Gastrocnemius medialis (tissue), 4 donors: ENCODE results near the gene NUP50. TPM values are rescaled to one million over a fixed set of nuclear protein-coding genes. Genes with fewer than 3 reads are reported as not detected.

Experiments
- ATAC-seq, 2 donors: fragments of 150-250 bp; one replicate each; pipeline ENCODE4 v1.9.1; 2016
- DNase-seq, 2 donors: peaks; one replicate each; pipeline ENCODE4 v3.0.0-alpha.2; 2019
- H3K27ac ChIP-seq, 4 donors: fragments of 200-600 bp; sonication (generic); 1 replicate in 1 of 4; 2 replicates in 3 of 4; pipeline ENCODE4 v1.5.1; 2016 to 2018; ENCODE audit warnings: mild to moderate bottlenecking in 2 of 4, moderate library complexity in 1 of 4
- H3K27me3 ChIP-seq, 3 donors: fragments of 200-600 bp; sonication (generic) in 2 of 3; 1 replicate in 1 of 3; 2 replicates in 2 of 3; pipeline versions ENCODE4 v1.5.1 to v1.6.0; 2016 to 2019; ENCODE audit warnings: mild to moderate bottlenecking in 1 of 3, moderate library complexity in 1 of 3
- H3K36me3 ChIP-seq, 2 donors: fragments of 200-600 bp; sonication (generic) in 1 of 2; one replicate each; pipeline ENCODE4 v1.5.1; 2017 to 2018
- H3K4me1 ChIP-seq, 2 donors: fragments of 200-600 bp; sonication (generic) in 1 of 2; one replicate each; pipeline ENCODE4 v1.5.1; 2016 to 2017; ENCODE audit warnings: mild to moderate bottlenecking in 2 of 2
- H3K4me3 ChIP-seq, 4 donors: fragments of 200-600 bp; sonication (generic) in 3 of 4; 1 replicate in 1 of 4; 2 replicates in 3 of 4; pipeline ENCODE4 v1.5.1; 2016 to 2019; ENCODE audit warnings: mild to moderate bottlenecking in 2 of 4
- H3K9me3 ChIP-seq, 3 donors: fragments of 200-600 bp; sonication (generic) in 2 of 3; 1 replicate in 1 of 3; 2 replicates in 2 of 3; pipeline ENCODE4 v1.5.1; 2016 to 2019
- POLR2A ChIP-seq, 2 donors: fragments of 450-650 bp; IDR thresholded peaks; one replicate each; pipeline ENCODE4 v1.6.1; 2017; ENCODE audit warnings: antibody characterized with exemption in 2 of 2, mild to moderate bottlenecking in 2 of 2, moderate library complexity in 2 of 2
- in situ Hi-C, 4 donors: fragments of 200-750 bp; cut with MboI; loops; one replicate each; pipeline versions ENCODE4 v1.15.0 to v1.8.0; 2017; ENCODE audit warnings: low sequenced_read_pairs in 4 of 4
- intact Hi-C: fragments of 100-400 bp; cut with DNase I; formaldehyde crosslinking; loops from one replicate; pipeline ENCODE4 v1.15.1; 2023; ENCODE audit warnings: low total_unique reads
- total RNA-seq, 4 donors: library from RNA; depleted of rRNA; stranded (reverse); fragments of >200 nt; gene quantifications; one replicate each; pipeline versions ENCODE4 v1.1.0 to v1.2.3, GENCODE V29; 2016
- TF ChIP-seq, protein P1 (sequence below), 5 experiments: fragments of 450-650 bp in 3 of 5; fragments of 200-600 bp in 2 of 5; sonication (generic) in 2 of 5; IDR thresholded peaks in 4 of 5; conservative IDR thresholded peaks in 1 of 5; 1 replicate in 4 of 5; 2 replicates in 1 of 5; pipeline ENCODE4 v1.5.1; 2016 to 2019; ENCODE audit warnings: antibody characterized with exemption in 5 of 5, mild to moderate bottlenecking in 3 of 5, moderate library complexity in 3 of 5

NUP50 gene
- total RNA-seq, 4 donors from 2014 or later = 18.0 to 30.6 (median 26.3) TPM

DNA sequence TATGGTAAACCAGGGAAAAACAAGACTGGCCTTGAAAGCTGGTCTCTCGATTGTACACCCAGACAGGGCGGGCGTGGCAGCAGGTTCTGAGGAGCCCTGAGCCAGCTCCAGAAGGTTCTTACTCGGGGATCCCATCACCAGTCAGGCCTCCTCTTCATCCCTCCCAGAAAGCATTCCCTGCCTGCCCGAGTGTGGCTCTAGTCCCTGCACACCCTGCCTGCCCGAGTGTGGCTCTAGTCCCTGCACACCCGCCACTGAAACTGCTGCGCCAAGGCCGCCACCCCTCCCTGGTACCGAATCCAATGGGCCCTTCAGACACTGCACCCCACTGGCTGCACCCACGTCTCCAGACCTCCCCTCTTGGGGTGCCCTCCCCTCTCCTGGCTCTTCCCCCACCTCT lies 46.9 kb downstream of the NUP50 start:
- in situ Hi-C loops (no loop called here), intact Hi-C loops (no loop called here)
- TF ChIP-seq POLR2A (IDR thresholded peaks at IDR 0.05) = no peak
- TF ChIP-seq, protein P1, sequence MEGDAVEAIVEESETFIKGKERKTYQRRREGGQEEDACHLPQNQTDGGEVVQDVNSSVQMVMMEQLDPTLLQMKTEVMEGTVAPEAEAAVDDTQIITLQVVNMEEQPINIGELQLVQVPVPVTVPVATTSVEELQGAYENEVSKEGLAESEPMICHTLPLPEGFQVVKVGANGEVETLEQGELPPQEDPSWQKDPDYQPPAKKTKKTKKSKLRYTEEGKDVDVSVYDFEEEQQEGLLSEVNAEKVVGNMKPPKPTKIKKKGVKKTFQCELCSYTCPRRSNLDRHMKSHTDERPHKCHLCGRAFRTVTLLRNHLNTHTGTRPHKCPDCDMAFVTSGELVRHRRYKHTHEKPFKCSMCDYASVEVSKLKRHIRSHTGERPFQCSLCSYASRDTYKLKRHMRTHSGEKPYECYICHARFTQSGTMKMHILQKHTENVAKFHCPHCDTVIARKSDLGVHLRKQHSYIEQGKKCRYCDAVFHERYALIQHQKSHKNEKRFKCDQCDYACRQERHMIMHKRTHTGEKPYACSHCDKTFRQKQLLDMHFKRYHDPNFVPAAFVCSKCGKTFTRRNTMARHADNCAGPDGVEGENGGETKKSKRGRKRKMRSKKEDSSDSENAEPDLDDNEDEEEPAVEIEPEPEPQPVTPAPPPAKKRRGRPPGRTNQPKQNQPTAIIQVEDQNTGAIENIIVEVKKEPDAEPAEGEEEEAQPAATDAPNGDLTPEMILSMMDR (IDR thresholded peaks at IDR 0.05 in 4 of 5, conservative IDR thresholded peaks at IDR 0.05 in 1 of 5) = no peak
- Histone ChIP-seq H3K9me3 (no peaks in the 10 kb centered on the region), H3K27me3 (no peaks in the 10 kb centered on the region), H3K36me3 (peaks cover 0 to 6% of the 10 kb centered on the region in 2 donors), H3K4me3 (no peak overlapping the region), H3K27ac (no peak overlapping the region), H3K4me1 (peaks cover 13 to 17% of the 10 kb centered on the region in 2 donors)
- DNase-seq (no peak), ATAC-seq (no peak)

GRCh38 chr22:45210991-45211390 lies 47.3 kb downstream of the NUP50 start:
- no peak for TF ChIP-seq POLR2A (IDR thresholded peaks at IDR 0.05)
- TF ChIP-seq, protein P1 (IDR thresholded peaks at IDR 0.05 in 4 of 5, conservative IDR thresholded peaks at IDR 0.05 in 1 of 5) = no peak

GRCh38 chr22:45211435-45211834 lies 47.7 kb downstream of the NUP50 start:
- intact Hi-C loops (no loop called here), in situ Hi-C loops (no loop called here)
- Histone ChIP-seq H3K9me3 (no peaks in the 10 kb centered on the region), H3K4me1 (peaks cover 13 to 17% of the 10 kb centered on the region in 2 donors), H3K4me3 (peak overlapping the region; percentile 55 to 66 (median 56)), H3K27me3 (no peaks in the 10 kb centered on the region), H3K27ac (peak overlapping the region in 3 of 4 donors; percentile 65 to 67 (median 66)), H3K36me3 (peaks cover 0 to 5% of the 10 kb centered on the region in 2 donors)
- TF ChIP-seq, protein P1 (IDR thresholded peaks at IDR 0.05 in 4 of 5, conservative IDR thresholded peaks at IDR 0.05 in 1 of 5) = no peak
- ATAC-seq (no peak), DNase-seq (no peak)

More at GRCh38 chr22:45210991-45211390, 47.3 kb downstream of the NUP50 start:
- Histone ChIP-seq H3K27ac (no peak overlapping the region), H3K4me1 (peaks cover 13 to 17% of the 10 kb centered on the region in 2 donors), H3K9me3 (no peaks in the 10 kb centered on the region), H3K36me3 (peaks cover 0 to 5% of the 10 kb centered on the region in 2 donors), H3K4me3 (peak overlapping the region in 1 of 4 donors; percentile 57), H3K27me3 (no peaks in the 10 kb centered on the region)
- in situ Hi-C loops = no loop called here
- DNase-seq = no peak
- intact Hi-C loops = no loop called here
- no peak for ATAC-seq

GRCh38 chr22:45211848-45212247 lies 48.1 kb downstream of the NUP50 start:
- H3K9me3 ChIP-seq = no peaks in the 10 kb centered on the region
- H3K4me3 ChIP-seq = peak overlapping the region; percentile 55 to 66 (median 56)
- DNase-seq (no peak), ATAC-seq (peak in 1 of 2 donors; percentile 34)
- H3K4me1 ChIP-seq = peaks cover 13 to 17% of the 10 kb centered on the region in 2 donors
- peaks cover 0 to 5% of the 10 kb centered on the region in 2 donors for H3K36me3 ChIP-seq
- TF ChIP-seq POLR2A (IDR thresholded peaks at IDR 0.05) = no peak
- TF ChIP-seq, protein P1 (IDR thresholded peaks at IDR 0.05 in 4 of 5, conservative IDR thresholded peaks at IDR 0.05 in 1 of 5) = no peak
- no peaks in the 10 kb centered on the region for H3K27me3 ChIP-seq
- peak overlapping the region; percentile 15 to 67 (median 66) for H3K27ac ChIP-seq
- in situ Hi-C loops = no loop called here
- intact Hi-C loops = no loop called here

- Histone ChIP-seq H3K4me3 (peak overlapping the region; percentile 55 to 66 (median 56)), H3K36me3 (peaks cover 0 to 5% of the 10 kb centered on the region in 2 donors), H3K27ac (peak overlapping the region; percentile 15 to 67 (median 66)), H3K27me3 (no peaks in the 10 kb centered on the region), H3K4me1 (peaks cover 13 to 17% of the 10 kb centered on the region in 2 donors), H3K9me3 (no peaks in the 10 kb centered on the region)
- peak; percentile 77 to 84 for ATAC-seq
- TF ChIP-seq, protein P1 (IDR thresholded peaks at IDR 0.05 in 4 of 5, conservative IDR thresholded peaks at IDR 0.05 in 1 of 5) = peak in 2 of 5 experiments; percentile 25 to 36
- TF ChIP-seq POLR2A (IDR thresholded peaks at IDR 0.05) = peak in 1 of 2 donors; percentile 38
- peak; percentile 43 to 80 for DNase-seq
- intact Hi-C loops (no loop called here), in situ Hi-C loops (no loop called here)
Measured at GRCh38 chr22:45212306-45212709, 48.6 kb downstream of the NUP50 start.
